Fibroblast of peridontal ligament (primary cell): ENCODE measurements around the gene SMAD3.
"Not testable (repeated sequence)": the region's sequence is repeated elsewhere in the genome, so short reads cannot be mapped to it uniquely, and the experiment has no call there.

Source experiments
- DNase-seq: peaks from one replicate; pipeline ENCODE4 v3.0.0-alpha.2; 2010; ENCODE audit errors: extremely low read depth

SMAD3 gene

DNA sequence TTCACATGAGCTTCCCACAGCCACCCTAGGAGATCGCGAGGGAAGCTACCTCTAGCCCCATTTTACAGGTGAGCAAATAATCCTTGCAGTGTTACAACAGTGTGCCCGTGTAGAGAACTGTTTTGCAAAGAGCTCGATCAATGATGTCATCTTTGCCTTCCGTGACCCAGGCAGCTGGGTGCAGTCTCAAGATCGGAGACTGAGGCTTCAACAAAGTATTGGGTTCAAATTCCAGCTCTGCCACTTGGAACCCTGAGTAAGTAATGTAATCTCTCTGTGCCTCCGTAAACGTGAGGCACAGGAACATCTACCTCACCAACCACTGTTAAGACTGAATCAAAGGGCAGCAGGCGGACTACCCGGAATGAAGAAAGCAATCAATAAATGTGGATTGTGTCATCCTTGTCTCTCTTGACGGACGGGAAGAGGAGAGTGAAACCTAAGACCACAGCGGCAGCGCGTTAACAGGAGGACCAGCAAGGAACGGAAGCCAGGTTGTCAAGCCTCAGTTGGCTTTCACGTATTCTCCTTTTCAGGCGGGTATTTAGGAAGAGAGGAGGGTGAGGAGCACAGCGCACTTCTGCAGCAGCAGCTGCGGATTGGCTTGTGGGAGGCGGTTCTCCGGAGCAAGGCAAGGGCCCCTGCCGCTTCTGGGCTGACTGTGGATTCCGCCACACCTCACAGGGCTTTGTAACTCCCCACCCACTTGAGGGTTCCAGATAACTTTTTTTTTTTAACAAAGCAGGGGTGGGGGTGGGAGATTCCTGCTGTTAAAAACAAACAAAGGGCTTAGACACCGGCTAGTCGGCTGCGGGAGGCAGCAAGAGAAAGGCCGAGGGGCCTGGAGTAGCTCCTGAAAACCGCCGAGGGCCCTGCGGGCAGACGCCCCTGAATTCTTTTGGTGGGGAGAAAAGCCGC, 1.5 kb upstream of the SMAD3 start:
- no peak for DNase-seq

GRCh38 chr15:67064607-67065530, 533 bp upstream of the SMAD3 start:
- no peak for DNase-seq

GRCh38 chr15:67066041-67066958, 898 bp downstream of the SMAD3 start:
- no peak for DNase-seq

GRCh38 chr15:67066959-67067853, 1.8 kb downstream of the SMAD3 start:
- no peak for DNase-seq

DNA sequence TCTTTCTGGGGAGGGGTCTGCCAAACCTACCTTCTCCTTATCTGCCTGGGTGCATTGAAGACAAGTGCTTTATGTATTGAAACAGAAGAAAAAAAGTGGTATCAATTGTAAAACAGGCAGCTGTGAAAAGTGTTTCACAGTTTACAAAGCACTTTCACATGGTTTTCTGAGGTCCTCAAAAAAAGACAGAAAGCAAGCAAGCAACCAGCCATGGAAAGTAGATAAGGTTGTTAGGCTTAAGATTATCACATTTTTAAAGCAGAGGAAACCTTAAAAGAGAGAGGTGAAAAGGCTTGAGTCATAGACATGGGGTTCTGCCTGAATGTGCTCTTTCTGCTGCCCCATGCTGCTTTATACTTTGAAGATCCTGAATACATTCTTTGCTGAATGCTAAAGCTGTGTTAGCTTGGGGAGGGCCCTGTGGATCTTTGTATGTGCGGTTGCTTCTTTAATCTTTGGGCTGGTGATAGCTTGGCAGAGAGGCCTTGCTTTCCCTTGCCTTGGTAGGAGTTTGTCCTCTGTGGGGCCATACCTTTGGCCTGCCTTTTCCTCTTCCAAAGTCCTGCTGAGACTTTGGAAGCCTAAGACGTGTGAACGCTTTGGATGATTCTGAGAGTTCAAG, 2.6 kb downstream of the SMAD3 start:
- peak; percentile 36 for DNase-seq

DNA sequence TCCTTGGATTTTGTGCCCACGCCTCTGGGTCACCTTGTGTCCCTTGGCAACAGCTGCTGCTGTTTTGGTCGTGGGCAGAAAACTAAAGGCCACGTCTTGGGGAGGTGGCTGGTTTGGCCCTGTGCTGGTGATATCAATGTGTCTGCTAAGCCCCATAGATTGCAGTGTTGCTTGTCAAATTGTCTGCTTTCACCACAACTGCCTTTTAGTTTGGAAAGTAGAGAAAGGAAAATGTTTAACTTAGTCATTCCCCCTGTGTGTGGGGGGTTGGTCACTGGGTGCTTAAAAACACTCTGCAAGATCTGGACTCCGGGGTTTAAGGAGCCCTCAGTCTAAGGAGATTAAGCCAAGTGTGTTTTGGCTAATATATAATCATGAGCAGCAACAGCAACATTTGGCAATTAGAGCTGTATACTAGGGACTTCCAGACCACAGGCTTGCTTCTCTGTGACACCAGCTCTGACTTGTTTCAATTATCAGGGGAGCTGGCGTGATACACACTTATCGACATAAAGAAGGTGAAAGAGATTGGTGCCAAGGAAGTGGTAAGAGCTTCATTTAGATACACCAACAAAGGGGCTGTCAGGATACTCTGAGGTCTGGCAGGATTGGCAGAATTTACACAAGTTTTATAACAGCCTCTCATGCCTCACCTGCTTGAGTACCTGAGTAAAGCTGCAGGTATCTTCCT, 3.5 kb downstream of the SMAD3 start:
- DNase-seq: peak; percentile 69

DNA sequence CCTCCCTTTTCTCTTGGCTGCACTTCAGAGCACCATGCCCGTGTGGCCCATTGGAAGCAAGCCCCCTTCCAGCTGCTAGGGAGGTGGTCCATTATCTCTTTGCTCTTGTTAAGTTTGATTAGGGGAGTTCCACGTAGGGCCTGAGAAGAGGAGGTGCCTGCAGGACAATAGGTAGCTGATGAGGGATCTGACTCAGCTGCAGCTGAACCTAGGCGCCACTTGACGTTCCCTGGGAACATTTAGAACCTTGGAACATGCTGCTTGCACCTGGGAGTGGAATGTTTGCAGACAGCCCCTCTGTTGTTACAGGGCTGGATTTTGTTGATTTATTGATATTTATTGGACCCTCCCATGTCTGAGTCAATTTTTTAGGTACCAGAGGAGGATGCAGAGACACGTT, 4.7 kb downstream of the SMAD3 start:
- no peak for DNase-seq

- no peak for DNase-seq
Observed at GRCh38 chr15:67070892-67071664, 5.7 kb downstream of the SMAD3 start.

DNA sequence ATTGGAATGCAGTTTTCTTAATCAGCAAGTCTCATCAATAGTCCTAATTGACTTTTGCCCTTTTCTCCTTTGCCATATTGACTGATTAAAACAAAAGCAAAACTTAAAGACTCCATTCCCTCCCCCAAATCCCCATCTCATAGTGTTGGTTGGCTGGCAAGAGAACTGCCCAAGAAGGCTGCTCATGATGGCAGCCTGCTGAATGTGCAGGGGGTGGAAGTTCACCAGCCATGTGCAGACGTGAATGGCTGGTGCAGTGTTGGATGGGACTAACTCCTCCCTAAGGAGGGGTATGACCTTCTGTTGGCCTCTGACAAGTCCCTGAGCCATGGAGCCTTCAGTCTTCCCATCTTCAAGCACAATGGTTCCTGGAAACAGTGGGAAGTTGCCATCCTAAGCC, 7.0 kb downstream of the SMAD3 start:
- no peak for DNase-seq

DNA sequence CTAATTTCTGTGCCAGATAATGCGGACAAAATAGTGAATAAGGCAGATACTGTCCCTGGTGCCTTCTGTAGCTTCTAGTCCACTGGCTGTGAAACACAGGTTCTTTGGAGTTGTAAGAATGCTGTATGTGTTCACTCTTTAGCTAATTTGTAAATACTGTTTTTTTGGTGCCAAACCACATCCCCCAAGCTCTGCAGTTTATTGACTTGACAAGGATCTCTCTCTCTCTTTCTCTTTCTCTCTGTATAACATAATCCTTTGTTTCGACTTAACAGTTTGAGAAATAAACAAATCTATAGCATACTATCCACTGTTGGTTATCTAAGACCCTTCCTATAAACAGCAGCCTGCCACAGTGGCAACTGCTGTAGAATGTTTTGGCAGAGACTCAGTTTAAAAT, 7.6 kb downstream of the SMAD3 start:
- no peak for DNase-seq

- DNase-seq: no peak
Observed at GRCh38 chr15:67074886-67075229, 9.5 kb downstream of the SMAD3 start.

DNA sequence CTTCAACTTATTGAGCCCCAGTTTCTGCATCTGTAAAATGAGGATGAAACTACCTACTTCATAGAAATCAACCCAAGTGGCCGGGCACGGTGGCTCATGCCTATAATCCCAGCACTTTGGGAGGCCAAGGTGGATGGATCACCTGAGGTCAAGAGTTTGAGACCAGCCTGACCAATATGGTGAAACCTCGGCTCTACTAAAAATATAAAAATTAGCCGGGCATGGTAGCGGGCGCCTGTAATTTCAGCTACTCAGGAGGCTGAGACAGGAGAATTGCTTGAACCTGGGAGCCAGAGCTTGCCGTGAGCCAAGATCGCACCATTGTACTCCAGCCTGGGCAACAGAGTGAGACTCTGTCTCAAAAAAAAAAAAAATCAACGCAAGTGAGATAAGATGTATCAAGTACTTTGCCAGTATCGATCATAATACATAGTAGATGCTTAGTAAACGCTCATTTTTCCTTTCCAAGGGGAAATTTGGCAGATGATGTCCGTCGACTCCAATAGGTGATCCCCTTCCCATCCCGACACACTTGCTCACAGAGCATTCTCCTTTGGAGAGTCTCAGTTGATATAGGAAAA, 10.2 kb downstream of the SMAD3 start:
- DNase-seq: not testable (repeated sequence)

DNA sequence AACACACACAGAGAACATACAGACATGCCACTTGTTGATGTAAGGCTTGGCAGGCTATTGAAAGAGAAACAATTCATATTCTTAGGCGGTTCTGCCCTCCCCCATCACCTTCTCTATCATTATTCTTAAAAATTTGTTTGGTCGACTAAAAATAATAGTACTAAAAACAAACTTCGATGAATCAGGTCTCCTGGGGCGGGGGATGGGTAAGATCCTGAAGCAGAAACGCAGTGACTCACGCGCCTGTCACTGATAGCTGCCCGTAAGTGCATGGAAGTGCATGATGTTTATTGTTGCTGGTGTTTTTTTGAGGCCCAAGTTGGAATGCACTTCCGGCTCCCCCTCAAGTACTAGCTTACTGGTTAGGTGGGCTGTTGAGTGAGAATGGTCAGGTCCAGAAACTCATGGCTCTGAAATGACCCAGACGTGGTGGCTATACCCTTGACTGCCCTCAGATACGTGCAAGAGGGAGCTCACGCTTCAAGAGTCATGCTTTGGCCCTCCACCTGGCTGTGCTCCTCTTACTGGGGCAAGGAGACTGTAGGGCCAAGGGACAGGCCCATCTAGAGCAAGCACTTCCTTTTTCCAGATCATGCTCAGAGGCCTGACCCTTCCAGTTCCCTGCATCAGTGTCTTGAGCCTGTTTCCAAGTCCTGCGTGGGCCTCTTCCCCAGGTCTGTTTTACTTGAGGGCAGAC, 10.9 kb downstream of the SMAD3 start:
- peak; percentile 59 for DNase-seq

DNA sequence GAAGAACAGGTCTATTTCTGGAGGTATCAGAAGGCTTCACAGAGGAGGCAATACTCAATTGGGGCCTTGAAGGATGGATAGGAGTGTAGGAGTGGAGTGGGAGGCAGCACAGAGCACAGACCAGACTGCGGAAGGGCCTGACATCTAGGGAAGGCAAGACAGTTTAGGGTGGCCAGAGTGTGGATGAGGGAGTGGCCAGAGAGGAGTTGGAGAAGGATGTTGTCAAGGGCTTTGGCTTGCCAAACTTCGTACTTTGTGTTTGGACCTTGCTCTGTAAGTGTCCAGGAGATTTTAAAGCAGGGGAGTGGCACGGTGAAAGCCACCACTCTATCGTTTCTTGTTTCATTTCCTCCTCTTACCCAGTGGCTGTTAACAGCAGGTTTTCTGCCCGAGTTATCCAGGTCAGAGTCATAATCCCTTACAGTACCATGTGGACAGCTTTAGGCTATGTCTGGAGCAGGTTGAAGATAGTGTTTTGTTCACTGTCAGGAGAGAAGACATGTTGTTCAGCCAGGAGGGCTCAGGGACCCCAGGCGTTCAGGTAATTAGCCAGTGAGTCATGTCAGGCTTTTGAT, 12.3 kb downstream of the SMAD3 start:
- DNase-seq: no peak

DNA sequence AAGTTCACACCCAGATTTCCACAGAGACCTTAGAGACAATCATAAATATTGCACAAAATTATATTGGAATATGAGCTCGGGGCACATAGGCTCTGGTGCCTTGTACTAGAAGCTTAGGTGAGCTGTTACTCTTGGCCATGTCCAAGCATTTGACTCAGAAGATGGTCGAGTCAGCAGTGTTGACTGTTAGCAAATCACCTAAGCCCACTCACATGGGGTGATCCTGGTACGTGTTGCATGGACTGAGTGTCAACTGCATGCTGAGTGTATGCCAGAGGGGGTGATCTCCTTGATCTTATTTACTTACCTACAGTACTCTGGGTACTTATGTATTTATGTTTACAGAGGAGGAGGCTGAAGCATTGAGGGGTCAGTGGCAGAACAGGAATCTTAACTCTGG, 14.0 kb downstream of the SMAD3 start:
- DNase-seq: no peak

DNA sequence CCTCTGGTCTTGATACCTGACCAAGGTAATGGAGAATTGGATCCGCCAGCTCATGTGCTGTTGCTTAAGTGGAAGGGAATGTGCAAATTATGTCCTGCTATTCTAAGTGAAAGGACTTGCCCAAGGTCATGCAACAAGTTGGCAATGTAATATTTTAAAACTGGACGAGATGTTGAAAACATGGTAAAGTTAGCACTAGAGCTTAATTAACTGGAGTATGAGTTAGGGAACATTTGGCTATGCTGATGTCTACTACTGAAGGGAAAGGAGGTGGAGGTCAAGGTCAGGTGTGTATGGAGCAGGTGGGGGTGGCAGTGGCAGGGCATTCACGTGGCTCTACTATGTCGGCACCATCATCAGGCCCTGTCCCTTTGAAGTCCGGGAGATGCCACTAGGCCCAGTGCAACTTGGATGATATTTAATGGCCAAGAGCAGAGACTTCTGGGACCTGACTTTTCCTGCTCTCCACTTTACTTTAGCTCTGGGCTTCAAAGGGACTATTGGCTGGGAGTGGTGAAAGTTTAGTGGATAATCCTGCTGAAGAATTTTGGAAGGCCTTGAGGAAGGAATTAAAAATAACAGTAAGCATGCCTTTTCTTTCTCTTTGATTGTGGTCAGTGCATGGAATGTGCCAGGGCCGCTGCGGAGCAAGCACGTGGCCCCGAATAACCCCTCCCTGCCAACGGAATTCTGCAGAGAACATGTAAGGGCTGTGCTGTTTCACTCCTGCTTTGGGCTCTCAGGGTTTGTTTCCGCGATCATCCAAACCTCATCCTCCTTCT, 14.9 kb downstream of the SMAD3 start:
- DNase-seq: peak; percentile 94
